PC-3 (cell line): Measurements from ENCODE around the gene GPR89B. TPM values are rescaled to one million over a fixed set of nuclear protein-coding genes. Genes with fewer than 3 reads are reported as not detected.
A peak's percentile ranks its signal among the peaks of the same experiment; 100 is the strongest.

Experiments used
- ATAC-seq: fragments of 200-7000 bp; cut with Tn5 transposase; 2 replicates; pipeline ENCODE4 v1.9.1; 2020; ENCODE audit warnings: mild to moderate bottlenecking, moderate library complexity
- BruUV-seq: library from RNA; stranded (reverse); fragments of 400-500 nt; replicated peaks from 2 replicates; lab custom pipeline; 2021; lab: Mats Ljungman, UMichigan
- CTCF ChIA-PET: fragments of 300-600 bp; sonication (Branson Sonifier 250); formaldehyde crosslinking; loops from one replicate; lab custom pipeline; 2022; ENCODE audit warnings: antibody characterized with exemption; lab: Charles Lee
- POLR2A ChIA-PET: fragments of 300-600 bp; sonication (Branson Sonifier 250); formaldehyde crosslinking; loops from one replicate; lab custom pipeline; 2022; ENCODE audit warnings: antibody characterized with exemption; ENCODE audit not compliant: unreplicated experiment; lab: Charles Lee
- DNase-seq: peaks from one replicate; pipeline ENCODE4 v3.0.0-alpha.2; 2015
- H2AFZ ChIP-seq: fragments of 300-600 bp; sonication (generic); 2 replicates; pipeline ENCODE4 v1.6.0; 2016; ENCODE audit warnings: antibody characterized with exemption, low read length
- H3F3A ChIP-seq: fragments of 300-600 bp; sonication (generic); one replicate; pipeline ENCODE4 v1.6.0; 2017; ENCODE audit warnings: antibody characterized with exemption, low read length, control low read depth, mild to moderate bottlenecking; ENCODE audit not compliant: unreplicated experiment
- H3K27ac ChIP-seq: fragments of 300-600 bp; sonication (generic); 2 replicates; pipeline ENCODE4 v1.5.1; 2016; ENCODE audit warnings: mild to moderate bottlenecking, low read length
- H3K27me3 ChIP-seq: fragments of 300-600 bp; sonication (generic); 2 replicates; pipeline ENCODE4 v1.6.1; 2016; ENCODE audit warnings: low read length, mixed read lengths
- H3K36me3 ChIP-seq: fragments of 300-600 bp; sonication (generic); 2 replicates; pipeline ENCODE4 v1.6.1; 2016; ENCODE audit warnings: low read depth, mixed run types, low read length, mixed read lengths
- H3K4me1 ChIP-seq: fragments of 300-600 bp; sonication (generic); 2 replicates; pipeline ENCODE4 v1.5.1; 2016; ENCODE audit warnings: low read length; ENCODE audit not compliant: insufficient read depth
- H3K4me2 ChIP-seq: fragments of 300-600 bp; sonication (generic); 2 replicates; pipeline ENCODE4 v1.6.0; 2016; ENCODE audit warnings: low read length
- H3K4me3 ChIP-seq: fragments of 300-600 bp; sonication (generic); 2 replicates; pipeline ENCODE4 v1.5.1; 2016; ENCODE audit warnings: mild to moderate bottlenecking, low read length, mixed read lengths
- H3K79me2 ChIP-seq: fragments of 300-600 bp; sonication (generic); 2 replicates; pipeline ENCODE4 v1.6.1; 2017; ENCODE audit warnings: low read length, mixed read lengths
- H3K9ac ChIP-seq: fragments of 300-600 bp; sonication (generic); 2 replicates; pipeline ENCODE4 v1.6.0; 2016; ENCODE audit warnings: mild to moderate bottlenecking, low read length
- H3K9me2 ChIP-seq: fragments of 300-600 bp; sonication (generic); replicated peaks from 2 replicates; pipeline ENCODE4 v1.6.1; 2016; ENCODE audit warnings: mixed run types, low read length, mixed read lengths
- H3K9me3 ChIP-seq: fragments of 300-600 bp; sonication (generic); 2 replicates; pipeline ENCODE4 v1.6.1; 2016; ENCODE audit warnings: low read length, mixed read lengths
- H4K20me1 ChIP-seq: fragments of 300-600 bp; sonication (generic); 2 replicates; pipeline ENCODE4 v1.6.1; 2016; ENCODE audit warnings: low read length, mixed read lengths
- EZH2 ChIP-seq: fragments of 300-600 bp; sonication (generic); IDR thresholded peaks from one replicate; pipeline ENCODE4 v1.6.1; 2017; ENCODE audit warnings: antibody characterized with exemption, mild to moderate bottlenecking, low read length; ENCODE audit not compliant: unreplicated experiment
- EZH2phosphoT487 ChIP-seq: fragments of 300-600 bp; sonication (generic); IDR thresholded peaks from 2 replicates; pipeline ENCODE4 v1.6.1; 2018; ENCODE audit warnings: mild to moderate bottlenecking, antibody characterized with exemption, low read length, borderline replicate concordance
- intact Hi-C: fragments of 100-400 bp; cut with micrococcal nuclease; formaldehyde crosslinking; loops from 2 replicates; pipeline ENCODE4 v1.9.0; 2023
- total RNA-seq: library from RNA; depleted of rRNA; stranded (reverse); fragments of >200 nt; gene quantifications from 2 replicates; pipeline ENCODE4 v1.2.3, GENCODE V29; 2014
- TF ChIP-seq, protein P1 (sequence below): fragments of 300-600 bp; sonication (generic); conservative IDR thresholded peaks from 2 replicates; pipeline ENCODE4 v1.5.1; 2017; ENCODE audit warnings: antibody characterized with exemption, low read depth, mild to moderate bottlenecking, low read length

Gene GPR89B
- total RNA-seq, 1 experiment from 2014 or later: 23.4 TPM

DNA sequence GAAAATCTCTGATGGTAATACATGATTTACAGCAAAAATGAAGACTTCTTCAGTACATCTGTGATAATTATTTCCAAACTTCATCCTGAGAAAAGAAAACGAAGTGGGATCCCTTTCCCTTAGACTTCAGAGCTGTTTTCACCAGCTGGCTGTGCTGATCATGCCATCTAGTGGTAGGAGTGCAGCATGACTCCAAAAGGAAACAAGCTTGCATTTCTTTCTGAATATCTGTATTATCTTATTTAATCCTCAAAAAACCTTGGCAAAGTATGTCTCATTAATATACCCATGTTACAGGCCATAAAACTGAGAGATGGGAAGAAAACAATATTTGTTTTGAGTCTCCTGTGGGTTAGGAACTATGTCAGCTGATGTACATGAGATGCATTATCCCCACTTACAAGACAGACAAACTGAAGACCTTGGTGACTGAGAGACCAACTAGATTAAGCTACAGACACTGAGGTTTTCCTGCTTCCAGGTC lies 35.4 kb upstream of the GPR89B start:
- ATAC-seq (peak; percentile 10), DNase-seq (peak; percentile 88)
- H2AFZ ChIP-seq: peak overlapping the region; percentile 36
- no peaks in the 10 kb centered on the region for H3K9me2 ChIP-seq
- H3K4me3 ChIP-seq: no peak overlapping the region
- no peaks in the 10 kb centered on the region for H3K9me3 ChIP-seq
- H3K36me3 ChIP-seq: no peaks in the 10 kb centered on the region
- CTCF ChIA-PET: interaction anchor here (0.5 to 2.3 kb wide), 13 partner anchors 102 to 381 kb away, joined by 3 to 15 read pairs (median 4); no protein-coding TSS in a partner anchor
- peaks cover 36% of the 10 kb centered on the region for H3K4me1 ChIP-seq
- peak overlapping the region; percentile 8 for H3K27ac ChIP-seq
- no peaks in the 10 kb centered on the region for H3K27me3 ChIP-seq
- BruUV-seq: no TSS peak
- no peak overlapping the region for H3K9ac ChIP-seq
- no peaks in the 10 kb centered on the region for H3K79me2 ChIP-seq
- peak overlapping the region; percentile 30 for H3K4me2 ChIP-seq
- intact Hi-C loops: loop anchor here (5.0 to 10.0 kb wide), 2 partner anchors 265 to 618 kb away; no protein-coding TSS in a partner anchor
- no peak for TF ChIP-seq EZH2phosphoT487
- TF ChIP-seq, protein P1, sequence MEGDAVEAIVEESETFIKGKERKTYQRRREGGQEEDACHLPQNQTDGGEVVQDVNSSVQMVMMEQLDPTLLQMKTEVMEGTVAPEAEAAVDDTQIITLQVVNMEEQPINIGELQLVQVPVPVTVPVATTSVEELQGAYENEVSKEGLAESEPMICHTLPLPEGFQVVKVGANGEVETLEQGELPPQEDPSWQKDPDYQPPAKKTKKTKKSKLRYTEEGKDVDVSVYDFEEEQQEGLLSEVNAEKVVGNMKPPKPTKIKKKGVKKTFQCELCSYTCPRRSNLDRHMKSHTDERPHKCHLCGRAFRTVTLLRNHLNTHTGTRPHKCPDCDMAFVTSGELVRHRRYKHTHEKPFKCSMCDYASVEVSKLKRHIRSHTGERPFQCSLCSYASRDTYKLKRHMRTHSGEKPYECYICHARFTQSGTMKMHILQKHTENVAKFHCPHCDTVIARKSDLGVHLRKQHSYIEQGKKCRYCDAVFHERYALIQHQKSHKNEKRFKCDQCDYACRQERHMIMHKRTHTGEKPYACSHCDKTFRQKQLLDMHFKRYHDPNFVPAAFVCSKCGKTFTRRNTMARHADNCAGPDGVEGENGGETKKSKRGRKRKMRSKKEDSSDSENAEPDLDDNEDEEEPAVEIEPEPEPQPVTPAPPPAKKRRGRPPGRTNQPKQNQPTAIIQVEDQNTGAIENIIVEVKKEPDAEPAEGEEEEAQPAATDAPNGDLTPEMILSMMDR: peak; percentile 98
- POLR2A ChIA-PET: no interaction called here
- no peaks in the 10 kb centered on the region for H3F3A ChIP-seq
- H4K20me1 ChIP-seq: no peaks in the 10 kb centered on the region

DNA sequence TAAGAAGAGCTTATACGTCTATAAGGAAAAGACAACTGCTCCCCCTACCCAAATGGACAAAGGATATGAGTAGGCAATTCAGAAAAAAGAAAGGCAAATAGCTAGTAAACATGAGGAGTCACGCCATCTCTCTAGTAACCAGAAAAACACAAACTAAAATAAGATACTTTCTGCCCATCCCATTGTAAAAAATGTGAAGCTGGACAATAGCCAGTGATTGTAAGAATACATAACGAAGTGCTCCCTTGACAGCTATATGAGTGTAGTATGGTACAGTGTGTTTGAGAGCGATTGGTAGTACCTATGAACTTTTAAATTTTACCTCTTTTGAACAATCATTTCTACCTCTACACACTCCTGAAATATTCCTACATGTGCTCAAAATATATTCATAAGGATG lies 33.1 kb upstream of the GPR89B start:
- no peaks in the 10 kb centered on the region for H3K9me3 ChIP-seq
- H3F3A ChIP-seq: no peaks in the 10 kb centered on the region
- no peak overlapping the region for H2AFZ ChIP-seq
- ChIA-PET CTCF (interaction anchor here (0.8 kb wide), 1 partner anchor 253 kb away, joined by 3 read pairs; no protein-coding TSS in a partner anchor), POLR2A (interaction anchor here (0.5 to 1.2 kb wide), 4 partner anchors 133 to 178 kb away, joined by 3 to 6 read pairs (median 4); no protein-coding TSS in a partner anchor)
- H3K9ac ChIP-seq: peak overlapping the region; percentile 71
- H3K27ac ChIP-seq: peak overlapping the region; percentile 86
- H3K4me1 ChIP-seq: peaks cover 28% of the 10 kb centered on the region
- DNase-seq: peak; percentile 96
- intact Hi-C loops: loop anchor here (10.0 kb wide), 1 partner anchor 620 kb away; no protein-coding TSS in a partner anchor
- no peaks in the 10 kb centered on the region for H4K20me1 ChIP-seq
- H3K4me3 ChIP-seq: no peak overlapping the region
- TF ChIP-seq EZH2phosphoT487: no peak
- TF ChIP-seq, protein P1: no peak
- TF ChIP-seq EZH2: no peak
- peak; percentile 72 for ATAC-seq
- peak overlapping the region; percentile 59 for H3K4me2 ChIP-seq
- H3K9me2 ChIP-seq: no peaks in the 10 kb centered on the region
- H3K36me3 ChIP-seq: no peaks in the 10 kb centered on the region
- H3K27me3 ChIP-seq: no peaks in the 10 kb centered on the region
- no peaks in the 10 kb centered on the region for H3K79me2 ChIP-seq
- no TSS peak for BruUV-seq
